ENCODE measurements around the gene FHIT.

GRCh38 chr3:60220768-60221167 lies 1030.5 kb downstream of the FHIT start:
- TF ChIP-seq EZH2 (IDR thresholded peaks at IDR 0.05; ENCODE audit: borderline replicate concordance) (no peak), CTCF (IDR thresholded peaks at IDR 0.05; ENCODE audit: poor library complexity) (no peak), EZH2phosphoT487 (IDR thresholded peaks at IDR 0.05; ENCODE audit: low read depth, severe bottlenecking, unreplicated experiment) (no peak)

Data from hepatocyte (in vitro differentiated cells).